CD4-positive, alpha-beta T cell treated with Interleukin-12 subunit alpha and Interleukin-12 subunit beta, for 1 hour (primary cell): ENCODE measurements around the gene ARFGAP3.

Source experiments
- DNase-seq: peaks from one replicate; pipeline ENCODE4 v3.0.0-alpha.2; 2020

ARFGAP3 gene, protein sequence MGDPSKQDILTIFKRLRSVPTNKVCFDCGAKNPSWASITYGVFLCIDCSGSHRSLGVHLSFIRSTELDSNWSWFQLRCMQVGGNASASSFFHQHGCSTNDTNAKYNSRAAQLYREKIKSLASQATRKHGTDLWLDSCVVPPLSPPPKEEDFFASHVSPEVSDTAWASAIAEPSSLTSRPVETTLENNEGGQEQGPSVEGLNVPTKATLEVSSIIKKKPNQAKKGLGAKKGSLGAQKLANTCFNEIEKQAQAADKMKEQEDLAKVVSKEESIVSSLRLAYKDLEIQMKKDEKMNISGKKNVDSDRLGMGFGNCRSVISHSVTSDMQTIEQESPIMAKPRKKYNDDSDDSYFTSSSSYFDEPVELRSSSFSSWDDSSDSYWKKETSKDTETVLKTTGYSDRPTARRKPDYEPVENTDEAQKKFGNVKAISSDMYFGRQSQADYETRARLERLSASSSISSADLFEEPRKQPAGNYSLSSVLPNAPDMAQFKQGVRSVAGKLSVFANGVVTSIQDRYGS

GRCh38 chr22:42856865-42857704 is at the start of gene ARFGAP3:
Gene ARFGAP3, minus strand, starts transcription at chr22:42857273. Its CDS starts 91 bp downstream, at chr22:42857182.
- peak; percentile 96 for DNase-seq

GRCh38 chr22:42905702-42906183 is 48.7 kb upstream of the ARFGAP3 start:
- DNase-seq, result no peak

GRCh38 chr22:42905217-42905616 is 48.1 kb upstream of the ARFGAP3 start:
- DNase-seq, result no peak

- no peak for DNase-seq
Measured at GRCh38 chr22:42904050-42904449, 47.0 kb upstream of the ARFGAP3 start.

DNA sequence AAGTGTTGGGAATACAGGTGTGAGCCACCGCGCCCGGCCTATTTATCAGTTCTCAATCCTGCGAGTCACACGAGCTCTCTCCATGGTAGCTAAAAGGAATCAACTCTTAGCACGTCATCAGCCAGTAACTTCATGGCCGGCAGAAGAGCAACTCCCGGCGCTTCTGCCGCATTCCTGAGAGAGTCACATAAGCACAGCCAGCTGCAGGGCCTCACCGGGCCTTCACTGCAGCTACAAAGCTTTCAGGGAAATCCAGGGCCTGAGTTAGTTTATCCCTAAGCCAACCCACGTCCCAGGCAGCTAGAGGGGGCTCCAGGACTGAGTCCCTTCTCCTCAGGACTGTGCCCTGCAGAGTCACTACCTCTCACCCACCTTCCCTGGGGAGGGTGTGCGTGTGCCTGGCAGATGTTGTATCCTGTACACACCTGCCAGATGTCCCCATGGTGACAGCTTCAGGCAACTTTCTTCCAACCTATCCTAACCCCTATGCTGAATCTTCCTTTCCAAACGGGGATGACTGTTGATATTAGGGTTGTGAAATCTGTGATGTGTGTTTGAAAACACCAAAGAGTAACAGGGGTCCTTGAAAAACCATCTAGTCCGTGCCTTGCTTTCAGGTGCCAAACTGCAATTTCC is 45.9 kb upstream of the ARFGAP3 start:
- no peak for DNase-seq

- no peak for DNase-seq
Measured at GRCh38 chr22:42901790-42902508, 44.9 kb upstream of the ARFGAP3 start.

- no peak for DNase-seq
Measured at GRCh38 chr22:42897960-42898359, 40.9 kb upstream of the ARFGAP3 start.

- DNase-seq, result no peak
Measured at GRCh38 chr22:42895541-42895981, 38.5 kb upstream of the ARFGAP3 start.

- DNase-seq, result peak; percentile 39
Measured at GRCh38 chr22:42895087-42895486, 38.0 kb upstream of the ARFGAP3 start.

DNA sequence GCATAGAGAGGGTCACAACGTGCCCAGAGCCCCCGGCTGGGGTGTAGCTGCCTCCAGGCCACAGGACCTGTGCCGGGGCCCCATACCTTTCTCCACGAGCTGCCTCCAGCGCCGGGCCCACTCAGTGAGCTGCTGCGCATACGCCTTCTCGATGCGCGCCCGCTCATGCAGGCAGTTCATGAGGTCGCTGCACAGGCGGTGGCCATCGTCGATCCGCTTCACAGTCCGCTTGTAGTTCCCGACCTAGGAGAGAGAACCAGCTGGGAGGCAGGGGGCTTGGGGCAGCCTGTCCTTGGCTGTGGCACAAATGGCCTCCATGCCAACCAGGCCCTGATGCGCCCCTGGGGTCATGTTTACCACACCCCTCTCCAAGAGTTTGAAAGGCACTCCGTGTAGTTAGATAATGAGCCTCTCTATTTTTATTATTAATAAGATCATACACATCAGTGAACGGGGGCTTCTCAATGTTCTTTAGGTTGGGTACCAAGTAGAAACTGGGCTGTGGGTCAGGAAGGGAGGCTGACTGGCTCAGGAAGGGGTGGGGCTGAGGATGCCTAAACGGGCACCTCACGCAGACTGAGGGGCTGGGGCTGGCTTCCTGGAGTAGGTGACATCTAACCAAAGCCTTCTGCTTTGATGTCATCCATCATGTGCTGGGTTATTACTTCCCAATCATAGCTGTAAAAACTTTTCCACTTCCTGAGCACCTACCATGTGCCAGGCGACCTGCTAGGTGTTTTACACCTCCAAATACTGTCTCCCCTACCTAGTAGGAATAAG is 36.5 kb upstream of the ARFGAP3 start:
- peak; percentile 31 for DNase-seq

DNA sequence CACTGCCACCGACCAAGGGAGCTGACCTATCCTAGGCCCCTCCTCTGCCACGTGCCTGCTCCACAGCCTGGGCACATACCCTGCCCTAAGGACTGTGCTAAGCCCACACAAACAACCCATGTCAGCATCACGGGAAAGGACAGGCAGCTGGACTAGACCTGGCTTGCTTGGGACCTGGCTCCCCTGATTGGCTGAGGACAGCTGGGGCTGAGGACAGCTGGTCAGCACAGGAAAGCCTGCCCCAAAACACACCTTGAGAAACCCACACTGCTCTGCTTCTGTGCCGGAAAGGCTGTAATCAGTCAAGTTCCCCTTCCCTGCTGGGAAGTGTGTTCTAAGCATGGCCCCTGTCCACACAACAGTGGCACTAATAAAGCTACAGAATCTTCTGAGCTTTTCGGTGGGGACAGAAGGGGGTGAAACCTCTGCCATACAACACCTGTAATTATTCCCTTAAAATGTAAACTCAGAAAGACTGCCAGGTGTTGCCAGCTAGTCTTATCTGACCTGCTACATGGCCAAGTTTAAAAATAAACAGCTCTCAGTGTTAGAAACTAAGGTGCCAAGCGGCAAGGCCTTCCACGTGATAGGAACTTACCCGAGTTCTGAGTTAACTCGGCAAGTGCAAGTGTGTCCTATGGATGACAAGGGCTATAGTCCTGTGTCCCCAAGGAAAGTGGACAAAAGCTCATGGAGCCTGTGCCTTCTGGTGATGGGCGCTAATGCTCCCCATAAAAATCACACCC is 35.7 kb upstream of the ARFGAP3 start:
- no peak for DNase-seq

DNA sequence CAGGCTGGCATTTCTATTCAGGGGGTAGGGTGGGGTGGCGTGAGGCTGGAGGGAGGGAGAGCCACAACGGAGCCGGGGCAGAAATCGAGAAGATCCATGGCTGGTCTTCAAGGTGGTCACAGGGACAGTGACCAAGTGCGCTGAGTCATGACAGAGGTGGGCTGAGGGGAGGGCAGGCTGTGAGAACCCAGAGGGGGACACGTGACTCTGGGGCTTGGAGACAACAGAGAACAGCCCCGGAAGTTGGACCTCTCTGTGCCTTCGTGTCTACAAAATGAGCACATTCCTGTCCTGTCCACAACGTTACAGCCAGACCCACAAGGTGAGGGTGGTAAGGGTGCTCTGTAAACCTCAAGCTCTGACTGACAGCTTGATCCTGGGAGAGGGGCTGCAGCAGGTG is 35.1 kb upstream of the ARFGAP3 start:
- no peak for DNase-seq

GRCh38 chr22:42891696-42892095 is 34.6 kb upstream of the ARFGAP3 start:
- no peak for DNase-seq

- no peak for DNase-seq
Measured at GRCh38 chr22:42891008-42891407, 33.9 kb upstream of the ARFGAP3 start.

DNA sequence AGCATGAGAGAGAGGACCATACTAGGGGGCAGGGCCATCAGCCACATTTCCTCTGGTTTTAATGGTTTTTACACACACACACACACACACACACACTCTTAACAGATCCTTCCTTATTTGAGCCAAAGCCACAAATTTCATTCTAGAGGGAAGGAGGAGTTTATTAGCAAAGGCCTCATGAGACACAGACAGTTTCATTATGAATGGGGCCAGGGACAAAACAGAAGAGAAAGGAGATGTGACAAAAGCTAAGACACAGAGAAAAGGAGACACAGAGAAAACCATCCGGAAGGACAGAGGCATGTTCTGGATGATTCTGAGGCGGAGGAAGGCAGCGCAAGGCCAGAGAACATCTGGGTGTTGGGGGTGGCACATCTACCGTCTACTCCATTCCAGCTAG is 32.2 kb upstream of the ARFGAP3 start:
- DNase-seq, result peak; percentile 19

DNA sequence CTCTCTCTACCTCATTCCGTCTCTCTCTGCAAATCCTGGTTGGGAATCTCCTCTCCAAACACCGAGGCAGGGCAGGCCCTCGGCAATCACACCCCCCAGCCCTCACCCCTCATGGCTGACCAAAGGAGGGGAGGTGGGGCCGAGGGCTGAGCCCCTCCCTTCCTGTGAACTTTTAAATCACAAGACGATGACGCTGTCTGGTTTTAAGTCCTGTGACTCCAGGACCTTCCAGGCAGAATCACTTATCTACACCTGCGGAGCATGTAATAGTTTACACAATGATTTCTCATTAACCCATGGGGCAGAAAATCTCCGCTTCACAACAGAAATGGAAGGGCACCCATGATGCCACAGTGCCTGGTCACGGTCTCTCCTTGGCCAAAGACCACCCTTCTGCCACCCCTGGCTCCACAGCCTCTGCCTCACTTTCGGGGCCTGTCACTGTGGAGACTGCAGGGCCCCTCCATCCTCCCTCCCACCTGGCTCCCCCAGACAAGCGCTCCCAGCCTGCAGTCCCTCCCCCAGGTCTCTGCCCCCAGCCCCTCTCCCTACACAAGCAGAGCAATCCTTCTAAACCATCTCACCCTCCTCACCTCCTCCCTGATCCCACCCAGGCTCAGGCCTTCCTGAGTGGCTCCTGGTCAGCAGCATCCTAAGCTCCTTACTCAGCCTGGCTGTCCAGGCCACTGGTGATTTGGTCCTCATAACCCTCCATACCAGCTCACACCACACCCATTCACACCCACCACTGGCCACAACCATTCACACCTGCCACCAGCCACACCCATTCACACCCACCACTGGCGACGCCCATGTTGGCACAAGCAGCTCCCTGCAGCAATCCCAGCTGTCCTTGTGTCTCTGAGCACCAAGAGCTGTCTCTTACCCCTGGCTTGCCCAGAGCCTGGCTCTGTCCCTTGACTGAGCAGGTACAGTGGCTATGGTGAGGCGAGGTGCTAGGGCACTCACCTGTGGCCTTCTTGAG is 30.7 kb upstream of the ARFGAP3 start:
- DNase-seq, result no peak

- DNase-seq, result no peak
Measured at GRCh38 chr22:42887120-42887519, 30.0 kb upstream of the ARFGAP3 start.

- no peak for DNase-seq
Measured at GRCh38 chr22:42885446-42885845, 28.4 kb upstream of the ARFGAP3 start.

DNA sequence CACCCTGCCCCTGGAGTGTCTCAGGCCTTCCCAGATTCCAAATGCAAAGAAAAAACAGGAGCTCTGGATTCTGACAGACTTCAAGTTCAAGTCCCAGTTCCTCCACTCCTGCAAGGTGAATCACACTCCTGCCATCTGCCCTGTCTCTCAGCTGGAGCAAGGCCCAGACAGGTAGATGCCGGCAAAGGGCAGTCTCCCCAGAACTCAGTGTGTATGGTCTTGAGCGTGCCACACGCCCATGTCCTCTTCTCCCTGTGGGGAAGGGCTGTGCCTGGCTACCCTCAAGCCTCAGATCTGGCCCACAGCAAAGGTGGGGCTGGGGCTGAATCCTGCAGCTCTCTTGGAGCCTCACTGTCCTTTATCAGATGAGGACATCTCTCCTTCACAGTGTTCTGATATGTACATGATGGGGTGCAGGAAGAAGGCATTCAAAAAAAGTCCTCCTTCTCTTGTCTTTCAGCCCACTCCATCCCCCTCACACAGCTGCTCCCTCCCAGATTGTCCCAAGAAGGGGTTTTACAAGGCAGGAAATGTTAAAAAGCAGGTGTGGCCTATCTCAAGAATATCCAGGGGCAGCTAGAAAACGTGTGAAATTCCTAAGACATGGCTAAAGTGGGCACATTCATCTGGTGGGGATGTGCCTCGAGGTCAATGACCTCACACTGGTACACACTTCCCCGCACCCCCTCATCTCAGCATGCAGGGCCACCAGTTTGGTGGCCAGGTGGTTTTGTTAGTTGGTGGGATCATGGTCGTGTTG is 27.7 kb upstream of the ARFGAP3 start:
- no peak for DNase-seq
